ENCODE measurements around the gene MTFMT. TPM values are rescaled to one million over a fixed set of nuclear protein-coding genes. Genes with fewer than 3 reads are reported as not detected.

The MTFMT gene
- polyA plus RNA-seq, 4 donors, result 12.3 to 19.4 (median 16.0) TPM

GRCh38 chr15:64989416-64990167 is 39.8 kb downstream of the MTFMT start, which contains the start of gene SPG21:
SPG21 (minus strand) TSS chr15:64989914; CDS start chr15:64983569, 6,345 bp downstream.
- DNase-seq (ENCODE audit: low read depth in 4 of 4, low spot score in 3 of 4), result peak; percentile 79 to 88 (median 87)

GRCh38 chr15:64987136-64987535 is 42.3 kb downstream of the MTFMT start:
- no peak for DNase-seq (ENCODE audit: low read depth in 4 of 4, low spot score in 3 of 4)

GRCh38 chr15:64985366-64986033 is 43.9 kb downstream of the MTFMT start:
- DNase-seq (ENCODE audit: low read depth in 4 of 4, low spot score in 3 of 4), result no peak

- DNase-seq (ENCODE audit: low read depth in 4 of 4, low spot score in 3 of 4), result no peak
These were observed 47.0 kb downstream of the MTFMT start for GRCh38 chr15:64982472-64982871.

- no peak for DNase-seq (ENCODE audit: low read depth in 4 of 4, low spot score in 3 of 4)
These were observed 47.5 kb downstream of the MTFMT start for GRCh38 chr15:64981812-64982431.

- DNase-seq (ENCODE audit: low read depth in 4 of 4, low spot score in 3 of 4), result no peak
These were observed 50.2 kb downstream of the MTFMT start for GRCh38 chr15:64979252-64979710.

- no peak for DNase-seq (ENCODE audit: low read depth in 4 of 4, low spot score in 3 of 4)
These were observed 54.0 kb downstream of the MTFMT start for GRCh38 chr15:64975390-64975789.

GRCh38 chr15:64970698-64971097 is 58.7 kb downstream of the MTFMT start:
- no peak for DNase-seq (ENCODE audit: low read depth in 4 of 4, low spot score in 3 of 4)

GRCh38 chr15:64969401-64969800 is 60.0 kb downstream of the MTFMT start:
- no peak for DNase-seq (ENCODE audit: low read depth in 4 of 4, low spot score in 3 of 4)

- no peak for DNase-seq (ENCODE audit: low read depth in 4 of 4, low spot score in 3 of 4)
These were observed 68.4 kb downstream of the MTFMT start for GRCh38 chr15:64961013-64961412.

- no peak for DNase-seq (ENCODE audit: low read depth in 4 of 4, low spot score in 3 of 4)
These were observed 69.3 kb downstream of the MTFMT start for GRCh38 chr15:64960153-64960552.

- DNase-seq (ENCODE audit: low read depth in 4 of 4, low spot score in 3 of 4), result no peak
These were observed 70.3 kb downstream of the MTFMT start for GRCh38 chr15:64959128-64959527.

GRCh38 chr15:64954395-64954794 is 75.0 kb downstream of the MTFMT start:
- no peak for DNase-seq (ENCODE audit: low read depth in 4 of 4, low spot score in 3 of 4)

- DNase-seq (ENCODE audit: low read depth in 4 of 4, low spot score in 3 of 4), result no peak
These were observed 77.5 kb downstream of the MTFMT start for GRCh38 chr15:64951777-64952418.

Other genes with a start within 250 kb of the MTFMT start
- 10 to 100 TPM in 1 of 4 donors, 1 to 10 TPM in 3; 6.3 to 18.9 (median 8.1) TPM for gene PIF1, start 204.0 kb downstream of the MTFMT start, polyA plus RNA-seq (ENCODE audit: insufficient read length in 4 of 4)
- 10 to 100 TPM; 16.5 to 20.5 (median 17.7) TPM for gene PLEKHO2, start 187.7 kb downstream of the MTFMT start, polyA plus RNA-seq (ENCODE audit: insufficient read length in 4 of 4)
- 1 to 10 TPM; 4.7 to 8.0 (median 7.0) TPM for gene ANKDD1A, start 117.7 kb downstream of the MTFMT start, polyA plus RNA-seq (ENCODE audit: insufficient read length in 4 of 4)
- 100 to 1,000 TPM in 3 of 4 donors, 10 to 100 TPM in 1; 83.0 to 122 (median 112) TPM for gene SPG21, start 39.7 kb downstream of the MTFMT start, polyA plus RNA-seq (ENCODE audit: insufficient read length in 4 of 4)
- gene SLC51B, start 15.7 kb upstream of the MTFMT start, polyA plus RNA-seq (ENCODE audit: insufficient read length in 4 of 4), result 10 to 100 TPM in 2 of 4 donors, 1 to 10 TPM in 2; 1.5 to 10.9 (median 8.9) TPM
- gene RASL12, start 38.4 kb upstream of the MTFMT start, polyA plus RNA-seq (ENCODE audit: insufficient read length in 4 of 4), result 10 to 100 TPM in 1 of 4 donors, 1 to 10 TPM in 3; 6.5 to 11.5 (median 7.5) TPM
- gene KBTBD13, start 47.1 kb upstream of the MTFMT start, polyA plus RNA-seq (ENCODE audit: insufficient read length in 4 of 4), result under 1 TPM in 1 of 4 donors, not detected in 3; 0.05 TPM
- gene UBAP1L, start 85.6 kb upstream of the MTFMT start, polyA plus RNA-seq (ENCODE audit: insufficient read length in 4 of 4), result 1 to 10 TPM; 2.3 to 8.7 (median 5.0) TPM
- gene PDCD7, start 104.2 kb upstream of the MTFMT start, polyA plus RNA-seq (ENCODE audit: insufficient read length in 4 of 4), result 10 to 100 TPM; 28.2 to 36.3 (median 32.0) TPM
- gene CLPX, start 155.7 kb upstream of the MTFMT start, polyA plus RNA-seq (ENCODE audit: insufficient read length in 4 of 4), result 10 to 100 TPM; 50.8 to 73.0 (median 71.4) TPM
- gene CILP, start 181.8 kb upstream of the MTFMT start, polyA plus RNA-seq (ENCODE audit: insufficient read length in 4 of 4), result 1 to 10 TPM; 3.5 to 8.7 (median 4.3) TPM